Vagina (tissue), 2 donors: ENCODE data around the gene POC1A.

ENCODE experiments used
- POLR2A ChIP-seq, 2 donors: fragments of 450-650 bp; IDR thresholded peaks; one replicate each; pipeline ENCODE4 v1.6.1; 2017; ENCODE audit warnings: antibody characterized with exemption in 2 of 2, mild to moderate bottlenecking in 2 of 2, moderate library complexity in 2 of 2
- POLR2AphosphoS5 ChIP-seq, 2 donors: sonication (generic); formaldehyde crosslinking; IDR thresholded peaks; one replicate each; pipeline ENCODE4 v1.9.0; 2017; ENCODE audit warnings: antibody characterized with exemption in 2 of 2, mild to moderate bottlenecking in 2 of 2, low read depth in 1 of 2; ENCODE audit not compliant: insufficient read depth in 1 of 2

DNA sequence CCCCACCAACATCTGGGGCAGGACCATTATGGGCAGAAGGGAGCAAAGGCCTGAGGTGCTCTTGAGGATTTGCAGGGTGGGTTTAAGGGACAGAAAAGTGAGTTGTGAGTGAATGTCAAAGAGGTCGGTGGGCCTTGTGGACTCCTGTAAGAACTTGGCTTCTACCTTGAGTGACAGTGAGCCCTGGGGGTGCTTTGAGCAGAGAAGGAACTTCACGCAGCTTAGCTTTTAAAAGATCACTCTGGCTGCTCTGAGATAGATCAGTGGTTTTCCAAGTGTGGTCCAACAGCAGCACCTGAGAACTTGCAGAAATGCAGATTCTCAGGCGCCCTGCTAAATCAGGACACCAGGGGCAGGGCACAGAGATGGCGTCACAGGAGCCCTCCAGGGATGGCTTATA lies 28.5 kb upstream of the POC1A start:
- TF ChIP-seq POLR2A (IDR thresholded peaks at IDR 0.05) (no peak), POLR2AphosphoS5 (IDR thresholded peaks at IDR 0.05; ENCODE audit: insufficient read depth in 1 of 2, low read depth in 1 of 2) (no peak)
